Measurements from ENCODE around the gene RANBP2.
"Not testable (repeated sequence)": the region's sequence is repeated elsewhere in the genome, so short reads cannot be mapped to it uniquely, and the experiment has no call there.

DNA sequence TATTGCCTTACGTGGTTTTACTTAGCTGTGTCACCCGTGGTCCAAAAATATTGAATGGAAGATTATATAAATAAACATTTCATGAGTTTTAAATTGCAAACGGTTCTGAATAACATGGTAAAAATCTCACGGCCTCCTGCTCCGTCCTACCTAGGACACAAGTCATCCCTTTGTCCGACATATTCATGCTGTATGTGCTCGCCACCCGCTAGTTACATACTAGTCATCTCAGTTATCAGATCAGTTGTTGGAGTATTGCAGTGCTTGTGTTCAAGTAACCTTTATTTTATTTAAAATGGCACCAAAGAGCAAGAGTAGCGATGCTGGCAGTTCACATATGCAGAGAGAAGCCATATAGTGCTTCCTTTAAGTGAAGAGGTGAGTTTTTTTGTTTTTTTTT lies 6.8 kb downstream of the RANBP2 start:
- TF ChIP-seq, protein P1, sequence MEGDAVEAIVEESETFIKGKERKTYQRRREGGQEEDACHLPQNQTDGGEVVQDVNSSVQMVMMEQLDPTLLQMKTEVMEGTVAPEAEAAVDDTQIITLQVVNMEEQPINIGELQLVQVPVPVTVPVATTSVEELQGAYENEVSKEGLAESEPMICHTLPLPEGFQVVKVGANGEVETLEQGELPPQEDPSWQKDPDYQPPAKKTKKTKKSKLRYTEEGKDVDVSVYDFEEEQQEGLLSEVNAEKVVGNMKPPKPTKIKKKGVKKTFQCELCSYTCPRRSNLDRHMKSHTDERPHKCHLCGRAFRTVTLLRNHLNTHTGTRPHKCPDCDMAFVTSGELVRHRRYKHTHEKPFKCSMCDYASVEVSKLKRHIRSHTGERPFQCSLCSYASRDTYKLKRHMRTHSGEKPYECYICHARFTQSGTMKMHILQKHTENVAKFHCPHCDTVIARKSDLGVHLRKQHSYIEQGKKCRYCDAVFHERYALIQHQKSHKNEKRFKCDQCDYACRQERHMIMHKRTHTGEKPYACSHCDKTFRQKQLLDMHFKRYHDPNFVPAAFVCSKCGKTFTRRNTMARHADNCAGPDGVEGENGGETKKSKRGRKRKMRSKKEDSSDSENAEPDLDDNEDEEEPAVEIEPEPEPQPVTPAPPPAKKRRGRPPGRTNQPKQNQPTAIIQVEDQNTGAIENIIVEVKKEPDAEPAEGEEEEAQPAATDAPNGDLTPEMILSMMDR (conservative IDR thresholded peaks at IDR 0.05 in 1 of 2, IDR thresholded peaks at IDR 0.05 in 1 of 2; ENCODE audit: low read depth in 1 of 2, low read length in 2 of 2): not testable (repeated sequence)
- TF ChIP-seq EZH2 (IDR thresholded peaks at IDR 0.05; ENCODE audit: low read length, missing control alignments): not testable (repeated sequence)

Measured in fibroblast of lung (primary cell).